AML-193 (cell line): ENCODE data around the gene C2CD2L.
A peak's percentile ranks its signal among the peaks of the same experiment; 100 is the strongest.
"Not testable (repeated sequence)": the region's sequence is repeated elsewhere in the genome, so short reads cannot be mapped to it uniquely, and the experiment has no call there.

ENCODE experiments used
- DNase-seq, 2 experiments: peaks; one replicate each; lab custom pipeline; 2025; lab: John Stamatoyannopoulos, UW

Gene C2CD2L

DNA sequence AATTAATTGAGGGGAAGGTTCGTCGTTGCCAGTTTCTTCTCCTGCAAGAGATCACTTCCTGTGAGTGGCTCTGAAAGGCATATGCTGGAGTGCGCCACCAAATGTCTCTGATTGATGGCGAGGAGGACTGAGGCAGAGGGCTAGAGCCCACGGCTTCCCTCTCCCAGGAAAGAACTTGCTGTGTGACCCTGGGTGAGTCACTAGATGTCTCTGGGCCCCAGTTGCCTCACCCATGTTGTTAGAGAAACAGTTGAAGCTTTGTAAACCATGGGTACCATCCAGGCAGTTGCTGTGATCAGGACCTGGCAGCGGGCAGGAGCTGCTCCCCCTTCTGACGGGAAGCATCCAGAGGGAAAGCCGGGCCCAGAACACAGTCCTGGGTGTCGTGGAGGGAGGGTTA lies 44.9 kb downstream of the C2CD2L start:
- DNase-seq = no peak

DNA sequence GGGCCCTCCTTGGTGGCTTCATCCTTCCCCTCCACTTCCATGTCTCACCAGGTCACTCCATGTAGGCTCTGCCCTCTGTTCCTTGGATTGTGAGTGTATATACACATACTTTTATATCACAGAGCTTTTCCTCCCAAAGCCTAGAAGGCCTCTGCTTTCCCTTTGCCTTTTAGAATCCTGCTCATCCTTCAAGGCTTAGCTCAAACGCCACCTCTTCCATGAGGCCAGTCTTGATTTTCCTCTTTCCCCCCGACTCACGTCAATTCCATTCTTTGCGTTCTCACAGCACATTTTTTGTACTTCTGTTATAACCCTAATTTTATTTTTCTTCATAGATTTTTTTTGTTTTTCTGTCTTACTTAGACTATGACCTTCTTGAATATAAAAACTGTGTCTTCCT lies 45.5 kb downstream of the C2CD2L start:
- no peak for DNase-seq

DNA sequence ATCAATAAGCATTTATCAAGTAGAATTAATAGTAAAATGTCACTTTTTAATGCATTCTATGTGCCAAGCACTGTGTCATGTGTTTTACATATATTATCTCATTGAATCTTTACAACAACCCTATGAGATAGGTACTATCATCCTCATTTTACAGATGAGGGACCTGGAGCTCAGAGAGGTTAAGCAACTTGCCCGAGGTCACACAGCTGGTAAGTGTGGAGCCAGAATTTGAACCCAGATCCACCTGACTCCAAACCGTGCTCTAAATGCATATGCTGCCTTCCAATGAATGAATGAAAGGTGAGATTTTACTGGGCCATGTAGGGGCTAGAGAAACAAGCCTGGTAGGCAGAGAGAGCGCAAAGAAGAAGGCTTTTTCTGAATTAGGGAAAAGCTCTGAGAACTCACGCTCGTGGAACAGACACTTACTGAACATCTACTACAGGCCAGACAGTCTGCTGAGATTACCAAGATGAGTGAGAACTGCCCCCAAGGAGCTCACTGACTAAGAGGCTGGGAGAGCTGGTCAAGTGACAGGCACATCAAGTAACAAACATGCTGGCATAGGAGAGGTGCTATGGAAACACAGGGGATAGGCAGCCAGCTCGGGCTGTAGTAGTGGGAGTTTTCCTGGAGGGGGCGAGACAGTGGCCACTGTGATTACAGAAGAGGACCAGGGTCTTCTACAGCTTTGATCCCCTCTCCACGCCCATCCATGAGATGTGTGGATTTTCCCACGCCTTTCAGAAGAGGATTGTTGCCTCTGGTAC lies 46.1 kb downstream of the C2CD2L start:
- DNase-seq = no peak

DNA sequence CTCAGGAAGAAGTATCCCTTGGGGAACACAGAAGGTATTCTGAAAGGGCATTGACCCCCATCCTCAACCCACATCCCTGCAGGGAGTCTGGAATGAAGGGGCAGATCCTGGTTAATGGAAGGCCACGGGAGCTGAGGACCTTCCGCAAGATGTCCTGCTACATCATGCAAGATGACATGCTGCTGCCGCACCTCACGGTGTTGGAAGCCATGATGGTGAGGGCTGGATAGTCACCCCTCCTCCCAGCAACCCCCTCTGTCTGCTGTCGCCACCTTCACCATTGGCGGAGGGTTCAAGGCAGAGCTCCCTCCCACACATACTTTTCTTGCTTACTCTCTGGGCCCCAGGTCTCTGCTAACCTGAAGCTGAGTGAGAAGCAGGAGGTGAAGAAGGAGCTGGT lies 47.0 kb downstream of the C2CD2L start:
- DNase-seq = no peak

DNA sequence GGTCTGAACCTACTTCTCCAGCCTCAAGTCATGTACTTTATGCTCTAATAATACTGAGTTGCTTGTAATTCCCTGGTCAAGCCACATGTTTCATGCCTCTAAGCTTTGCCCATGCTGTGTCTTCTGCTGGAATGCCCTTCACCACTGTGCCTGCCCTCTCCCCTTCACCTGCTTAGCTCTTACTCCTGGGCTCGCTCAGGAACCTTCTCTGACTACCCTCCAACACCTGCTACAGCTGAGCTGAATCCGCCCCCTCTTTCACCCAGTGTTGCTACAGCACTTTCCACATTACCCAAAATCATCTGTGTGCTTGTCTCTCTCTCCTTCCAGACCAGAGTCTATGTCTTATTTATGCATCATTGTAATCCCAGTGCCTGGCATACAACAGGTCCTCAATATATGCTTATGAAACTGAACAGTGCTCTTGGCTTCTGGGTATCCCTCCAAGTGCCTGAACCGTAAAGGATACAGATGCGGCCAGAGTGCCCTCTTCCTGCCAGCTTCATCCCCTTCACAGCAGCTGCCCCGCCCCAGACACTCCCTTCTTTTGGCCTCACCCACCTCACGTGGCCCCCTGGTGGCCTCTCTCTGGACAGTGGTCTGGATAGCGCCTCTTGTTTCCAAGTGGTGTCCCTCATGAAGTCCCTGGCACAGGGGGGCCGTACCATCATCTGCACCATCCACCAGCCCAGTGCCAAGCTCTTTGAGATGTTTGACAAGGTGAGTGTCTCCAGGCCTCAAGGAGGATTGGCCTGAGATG lies 48.8 kb downstream of the C2CD2L start:
- DNase-seq = peak in 1 of 2 experiments; percentile 2

DNA sequence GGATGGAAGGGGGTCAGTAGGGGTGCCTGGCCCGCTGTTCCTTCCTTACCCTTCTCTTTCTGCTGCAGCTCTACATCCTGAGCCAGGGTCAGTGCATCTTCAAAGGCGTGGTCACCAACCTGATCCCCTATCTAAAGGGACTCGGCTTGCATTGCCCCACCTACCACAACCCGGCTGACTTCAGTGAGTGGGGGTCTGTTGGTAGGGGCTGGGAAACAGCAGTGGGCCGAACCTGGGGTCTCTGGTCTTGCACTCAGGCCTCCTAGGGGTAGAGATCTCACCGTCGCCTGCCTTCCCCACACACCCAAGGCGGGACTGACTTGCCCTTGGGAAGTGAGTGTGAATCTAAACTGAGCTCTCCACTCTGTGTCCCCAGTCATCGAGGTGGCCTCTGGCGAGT lies 49.4 kb downstream of the C2CD2L start:
- DNase-seq = no peak

DNA sequence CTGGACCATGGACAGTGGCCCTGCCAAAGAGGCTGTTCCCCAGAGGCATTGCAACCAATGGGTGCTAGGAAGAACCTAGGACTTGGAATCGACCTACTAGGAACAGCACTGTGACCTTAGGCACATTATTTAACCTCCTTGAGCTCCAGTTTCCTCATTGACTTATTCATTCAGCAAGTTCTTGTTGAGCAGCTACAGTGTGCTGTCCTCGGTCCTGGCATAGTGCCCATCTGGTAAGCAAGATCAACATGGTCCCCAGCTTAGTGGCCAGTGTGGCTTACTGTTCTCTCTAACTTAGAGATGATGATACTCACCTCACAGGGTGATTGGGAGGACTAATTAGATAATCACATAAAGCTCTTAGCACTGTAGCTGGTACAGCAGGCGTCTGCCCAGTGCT lies 49.9 kb downstream of the C2CD2L start:
- no peak for DNase-seq

DNA sequence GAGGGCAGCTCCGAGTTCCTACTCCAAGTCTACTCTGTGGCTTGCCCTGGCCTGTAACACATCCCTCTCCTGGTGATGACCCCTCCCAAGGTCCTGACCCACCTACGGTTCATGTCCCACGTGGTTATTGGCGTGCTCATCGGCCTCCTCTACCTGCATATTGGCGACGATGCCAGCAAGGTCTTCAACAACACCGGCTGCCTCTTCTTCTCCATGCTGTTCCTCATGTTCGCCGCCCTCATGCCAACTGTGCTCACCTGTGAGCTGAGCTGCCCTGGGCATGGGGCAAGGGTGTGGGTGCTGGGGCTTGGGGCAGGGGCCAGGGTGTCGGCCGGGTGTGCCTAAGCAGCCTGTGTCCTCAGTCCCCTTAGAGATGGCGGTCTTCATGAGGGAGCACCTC lies 51.3 kb downstream of the C2CD2L start:
- no peak for DNase-seq

DNA sequence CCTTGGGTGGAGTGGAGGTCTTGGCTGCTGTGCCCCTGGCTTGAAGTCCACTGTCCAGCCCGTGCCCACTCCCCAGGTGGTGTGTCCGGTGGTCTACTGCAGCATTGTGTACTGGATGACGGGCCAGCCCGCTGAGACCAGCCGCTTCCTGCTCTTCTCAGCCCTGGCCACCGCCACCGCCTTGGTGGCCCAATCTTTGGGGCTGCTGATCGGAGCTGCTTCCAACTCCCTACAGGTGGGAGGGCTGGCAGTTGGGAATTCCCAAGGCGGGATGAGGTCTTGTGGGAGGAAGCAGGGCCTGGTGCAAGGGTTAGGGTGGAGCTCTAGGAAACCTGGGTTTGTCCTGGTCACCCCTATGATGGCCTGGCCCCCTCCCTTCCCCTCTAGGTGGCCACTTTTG lies 53.0 kb downstream of the C2CD2L start:
- no peak for DNase-seq

DNA sequence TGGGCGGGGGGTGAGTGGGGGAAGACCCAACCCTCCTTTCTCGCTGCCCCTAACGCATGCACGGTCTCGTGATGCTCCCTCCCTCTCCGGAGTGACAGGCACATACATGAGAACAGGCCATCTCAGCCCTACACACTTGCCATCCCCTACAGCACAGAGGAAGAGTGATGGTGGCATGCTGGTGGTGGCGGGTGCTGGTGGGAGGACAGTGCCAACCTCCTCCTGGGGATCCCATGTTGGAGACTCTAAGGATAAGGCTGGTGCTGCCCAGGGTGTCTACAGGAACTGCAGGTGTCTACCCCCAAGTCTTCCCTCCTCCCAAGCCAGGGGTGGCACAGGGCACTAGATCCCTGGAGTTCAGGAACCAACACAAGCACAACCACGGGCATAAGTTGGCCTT lies 54.7 kb downstream of the C2CD2L start:
- no peak for DNase-seq

DNA sequence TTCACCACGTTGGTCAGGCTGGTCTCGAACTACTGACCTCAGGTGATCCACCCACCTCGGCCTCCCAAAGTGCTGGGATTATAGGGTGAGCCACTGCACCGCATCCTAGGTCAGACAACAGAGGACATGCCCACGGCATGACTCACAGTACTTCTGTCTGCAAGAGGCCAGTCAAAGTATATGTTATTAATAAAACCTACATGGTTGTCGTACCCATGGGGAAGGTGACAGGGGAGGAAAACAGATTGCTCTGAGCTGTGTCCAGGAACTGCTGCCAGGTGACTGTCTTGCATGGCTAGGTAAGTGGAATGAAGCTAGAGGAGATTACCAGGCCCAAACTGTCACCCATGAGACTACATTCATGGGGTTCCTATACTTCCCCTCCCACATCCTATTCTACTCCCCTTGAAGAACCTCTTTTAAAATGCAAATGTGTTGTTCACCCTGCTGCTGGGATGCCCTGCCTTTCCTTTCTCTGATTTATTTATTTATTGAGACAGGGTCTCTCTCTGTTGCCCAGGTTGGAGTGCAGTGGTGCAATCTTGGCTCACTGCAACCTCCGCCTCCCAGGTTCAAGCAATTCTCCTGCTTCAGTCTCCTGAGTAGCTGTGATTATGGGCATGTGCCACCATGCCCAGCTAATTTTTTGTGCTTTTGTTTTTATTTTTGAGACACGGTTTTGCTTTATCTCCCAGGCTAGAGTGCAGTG lies 59.4 kb downstream of the C2CD2L start:
- no peak for DNase-seq

DNA sequence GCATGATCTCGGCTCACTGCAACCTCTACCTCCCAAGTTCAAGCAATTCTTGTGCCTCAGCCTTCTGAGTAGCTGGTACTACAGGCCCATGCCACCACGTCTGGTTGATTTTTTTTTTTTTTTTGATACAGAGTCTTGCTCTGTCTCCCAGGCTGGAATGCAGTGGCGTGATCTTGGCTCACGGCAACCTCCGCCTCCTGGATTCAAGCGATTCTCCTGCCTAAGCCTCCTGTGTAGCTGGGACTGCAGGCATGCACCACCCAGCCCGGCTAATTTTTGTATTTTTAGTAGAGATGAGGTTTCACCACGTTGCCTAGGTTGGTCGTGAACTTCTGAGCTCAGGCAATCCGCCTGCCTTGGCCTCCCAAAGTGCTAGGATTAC lies 59.9 kb downstream of the C2CD2L start:
- DNase-seq = not testable (repeated sequence)

DNA sequence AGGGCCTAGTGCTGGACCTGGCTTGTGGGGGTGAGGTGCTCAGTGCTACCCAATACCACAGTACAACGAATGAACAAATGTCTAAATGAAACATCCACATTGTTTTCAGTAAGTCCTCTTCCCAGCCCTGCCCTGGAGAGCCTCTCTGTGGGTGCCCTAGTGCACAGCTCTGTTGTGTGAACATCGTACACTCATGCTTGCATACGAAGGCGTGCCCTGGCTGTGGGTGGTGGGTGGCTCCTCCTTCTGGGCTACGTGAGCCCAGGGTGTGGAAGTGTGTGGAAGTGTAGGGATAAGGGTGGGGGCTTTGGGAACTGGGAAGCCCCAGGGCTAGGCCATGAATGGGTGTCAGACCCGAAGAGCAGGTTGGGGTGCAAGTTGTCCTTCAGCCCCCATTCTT lies 60.8 kb downstream of the C2CD2L start:
- DNase-seq = no peak
